Panc1 (cell line): ENCODE data around the gene CGNL1. TPM values are rescaled to one million over a fixed set of nuclear protein-coding genes. Genes with fewer than 3 reads are reported as not detected.

Source experiments
- ATAC-seq: fragments of 200-7000 bp; cut with Tn5 transposase; 2 replicates; pipeline ENCODE4 v1.9.1; 2020; ENCODE audit warnings: mild to moderate bottlenecking, moderate library complexity
- BruUV-seq: library from RNA; stranded (reverse); fragments of 400-500 nt; replicated peaks from 2 replicates; lab custom pipeline; 2021; lab: Mats Ljungman, UMichigan
- CTCF ChIA-PET: fragments of 300-600 bp; sonication (Branson Sonifier 250); formaldehyde crosslinking; loops from one replicate; lab custom pipeline; 2022; ENCODE audit warnings: antibody characterized with exemption; lab: Charles Lee
- POLR2A ChIA-PET: fragments of 300-600 bp; sonication (Branson Sonifier 250); formaldehyde crosslinking; loops from one replicate; lab custom pipeline; 2022; ENCODE audit warnings: antibody characterized with exemption; lab: Charles Lee
- DNase-seq: peaks from one replicate; pipeline ENCODE4 v3.0.0-alpha.2; 2010; ENCODE audit warnings: low read depth, low spot score
- H3K27ac ChIP-seq: 2 replicates; pipeline ENCODE4 v1.5.1; 2011; ENCODE audit warnings: mild to moderate bottlenecking, low read length, inconsistent platforms
- H3K27me3 ChIP-seq: fragments of 200-500 bp; sonication (Bioruptor generic); 2 replicates; pipeline ENCODE4 v1.6.0; 2014; ENCODE audit warnings: low read length, inconsistent platforms; ENCODE audit not compliant: control insufficient read depth, insufficient read depth
- H3K36me3 ChIP-seq: fragments of 200-500 bp; sonication (Bioruptor generic); 2 replicates; pipeline ENCODE4 v1.5.1; 2014; ENCODE audit warnings: inconsistent platforms, mild to moderate bottlenecking, low read length, moderate library complexity; ENCODE audit not compliant: control insufficient read depth, insufficient read depth
- H3K4me1 ChIP-seq: 2 replicates; pipeline ENCODE4 v1.5.1; 2011; ENCODE audit warnings: inconsistent platforms, mild to moderate bottlenecking, low read length, moderate library complexity; ENCODE audit not compliant: control insufficient read depth, insufficient read depth
- H3K4me3 ChIP-seq, 2 experiments: 2 replicates each; pipeline ENCODE4 v1.5.1; 2011 to 2012; ENCODE audit warnings: low read depth in 2 of 2, low read length in 2 of 2, mild to moderate bottlenecking in 2 of 2, inconsistent platforms in 1 of 2, moderate library complexity in 1 of 2
- H3K9me3 ChIP-seq: fragments of 200-500 bp; sonication (Bioruptor generic); 2 replicates; pipeline ENCODE4 v1.5.1; 2014; ENCODE audit warnings: low read depth, mild to moderate bottlenecking, inconsistent platforms, low read length, moderate library complexity; ENCODE audit not compliant: control insufficient read depth, insufficient read depth
- CTCF ChIP-seq: fragments of 450-650 bp; IDR thresholded peaks from 2 replicates; pipeline ENCODE4 v1.5.1; 2017; ENCODE audit warnings: mild to moderate bottlenecking
- POLR2AphosphoS5 ChIP-seq: IDR thresholded peaks from 2 replicates; pipeline ENCODE4 v1.6.1; 2012; ENCODE audit warnings: mild to moderate bottlenecking, low read depth, low read length, moderate library complexity
- REST ChIP-seq, 2 experiments: IDR thresholded peaks; 2 replicates each; pipeline ENCODE4 v1.6.1; 2011 to 2012; ENCODE audit warnings: low read depth in 2 of 2, control low read depth in 1 of 2, low read length in 1 of 2, mild to moderate bottlenecking in 1 of 2, moderate library complexity in 1 of 2; ENCODE audit not compliant: insufficient read depth in 1 of 2
- SIN3A ChIP-seq: IDR thresholded peaks from 2 replicates; pipeline ENCODE4 v1.6.1; 2012; ENCODE audit warnings: low read depth, mild to moderate bottlenecking, low read length, moderate library complexity, borderline replicate concordance; ENCODE audit not compliant: insufficient read depth
- TCF7L2 ChIP-seq: IDR thresholded peaks from 2 replicates; pipeline ENCODE4 v1.6.1; 2011; ENCODE audit warnings: mild to moderate bottlenecking, low read depth, low read length, inconsistent platforms
- in situ Hi-C: cut with HindIII; loops from 2 replicates; pipeline ENCODE4 v1.10.0; 2016; ENCODE audit warnings: low sequenced_read_pairs, low pct_unique_long_range_greater_than_20kb
- intact Hi-C: fragments of 100-400 bp; cut with micrococcal nuclease; formaldehyde crosslinking; loops from one replicate; pipeline ENCODE4 v1.10.0; 2022; ENCODE audit not compliant: unreplicated experiment
- total RNA-seq: library from RNA; stranded (reverse); gene quantifications from one replicate; pipeline ENCODE4 v1.2.1, GENCODE V29; 2021; ENCODE audit not compliant: unreplicated experiment

Gene CGNL1
- total RNA-seq, 1 experiment from 2014 or later = 3.5 TPM

- intact Hi-C loops = no loop called here
- no peaks in the 10 kb centered on the region for H3K9me3 ChIP-seq
- no peak overlapping the region for H3K4me3 ChIP-seq
- TF ChIP-seq CTCF (no peak), TCF7L2 (no peak), SIN3A (no peak), POLR2AphosphoS5 (no peak), REST (IDR thresholded peaks at IDR 0.05; ENCODE audit: insufficient read depth in 1 of 2, low read depth in 2 of 2, low read length in 1 of 2) (no peak)
- no peak for DNase-seq
- ATAC-seq = no peak
- CTCF ChIA-PET = no interaction called here
- no peaks in the 10 kb centered on the region for H3K4me1 ChIP-seq
- H3K36me3 ChIP-seq = no peaks in the 10 kb centered on the region
- POLR2A ChIA-PET = no interaction called here
- no TSS peak for BruUV-seq
- no peaks in the 10 kb centered on the region for H3K27me3 ChIP-seq
- in situ Hi-C loops = no loop called here
- no peak overlapping the region for H3K27ac ChIP-seq
These were observed 42.3 kb downstream of the CGNL1 start for GRCh38 chr15:57418635-57419034.

GRCh38 chr15:57419335-57419734, 43.0 kb downstream of the CGNL1 start:
- no peak overlapping the region for H3K4me3 ChIP-seq
- H3K4me1 ChIP-seq = no peaks in the 10 kb centered on the region
- no TSS peak for BruUV-seq
- TF ChIP-seq CTCF = no peak
- no peak for TF ChIP-seq TCF7L2
- TF ChIP-seq POLR2AphosphoS5 = no peak
- no peak for TF ChIP-seq REST (IDR thresholded peaks at IDR 0.05; ENCODE audit: insufficient read depth in 1 of 2, low read depth in 2 of 2, low read length in 1 of 2)
- TF ChIP-seq SIN3A = no peak
- H3K27me3 ChIP-seq = peaks cover 2% of the 10 kb centered on the region; the same call in 1 of the 2 replicates
- in situ Hi-C loops = no loop called here
- H3K9me3 ChIP-seq = no peaks in the 10 kb centered on the region
- intact Hi-C loops = no loop called here
- no peak overlapping the region for H3K27ac ChIP-seq
- ATAC-seq (no peak), DNase-seq (no peak)
- ChIA-PET CTCF (no interaction called here), POLR2A (no interaction called here)
- H3K36me3 ChIP-seq = no peaks in the 10 kb centered on the region
